T-cell (primary cell): ENCODE measurements around the gene TAS2R10. TPM values are rescaled to one million over a fixed set of nuclear protein-coding genes. Genes with fewer than 3 reads are reported as not detected.
"Not testable (repeated sequence)": the region's sequence is repeated elsewhere in the genome, so short reads cannot be mapped to it uniquely, and the experiment has no call there.

Experiments
- ATAC-seq, 4 experiments: fragments of 200-7000 bp in 3 of 4; fragments of 150-1000 bp in 1 of 4; cut with Tn5 transposase; replicated peaks in 1 of 4; 1 replicate in 3 of 4; 2 replicates in 1 of 4; pipeline ENCODE4 v1.10.0; 2021; ENCODE audit warnings: moderate library complexity in 3 of 4, mild to moderate bottlenecking in 2 of 4, moderate number of reproducible peaks in 1 of 4
- CTCF ChIA-PET, 2 donors: fragments of 300-600 bp; sonication (Branson Sonifier 250); formaldehyde crosslinking; loops; one replicate each; lab custom pipeline; 2022; ENCODE audit warnings: antibody characterized with exemption in 2 of 2; lab: Charles Lee
- POLR2A ChIA-PET, 2 donors: fragments of 300-600 bp; sonication (Branson Sonifier 250); formaldehyde crosslinking; loops; one replicate each; lab custom pipeline; 2022; ENCODE audit warnings: antibody characterized with exemption in 2 of 2; lab: Charles Lee
- DNase-seq, 35 experiments: peaks; one replicate each; pipeline versions ENCODE4 v3.0.0 to v3.0.0-alpha.2; 2013 to 2023
- H3K27ac ChIP-seq: one replicate; pipeline ENCODE4 v1.5.1; 2013; ENCODE audit warnings: low read length
- H3K27me3 ChIP-seq, 2 experiments: replicated peaks in 1 of 2; 1 replicate in 1 of 2; 2 replicates in 1 of 2; pipeline versions ENCODE4 v1.6.1 to v1.7.0; 2013; ENCODE audit warnings: low read length in 1 of 2, mixed read lengths in 1 of 2; ENCODE audit not compliant: control insufficient read depth in 2 of 2, insufficient read depth in 2 of 2; ENCODE audit errors: extremely low read depth in 1 of 2
- H3K36me3 ChIP-seq, 2 donors: 1 replicate in 1 of 2; 2 replicates in 1 of 2; pipeline versions ENCODE4 v1.6.1 to v1.7.0; 2013; ENCODE audit warnings: low read length in 1 of 2; ENCODE audit not compliant: control insufficient read depth in 2 of 2, insufficient read depth in 1 of 2; ENCODE audit errors: extremely low read depth in 1 of 2
- H3K4me1 ChIP-seq, 2 experiments: 1 replicate in 1 of 2; 2 replicates in 1 of 2; pipeline versions ENCODE4 v1.6.1 to v1.7.0; 2013; ENCODE audit warnings: low read length in 2 of 2, mixed read lengths in 1 of 2; ENCODE audit not compliant: insufficient read depth in 2 of 2, control insufficient read depth in 1 of 2; ENCODE audit errors: extremely low read depth in 1 of 2
- H3K4me3 ChIP-seq, 2 donors: 1 replicate in 1 of 2; 2 replicates in 1 of 2; pipeline versions ENCODE4 v1.5.1 to v1.7.0; 2013; ENCODE audit warnings: mild to moderate bottlenecking in 2 of 2, low read length in 1 of 2, moderate library complexity in 1 of 2; ENCODE audit not compliant: control insufficient read depth in 1 of 2; ENCODE audit errors: extremely low read depth in 1 of 2
- H3K9me3 ChIP-seq: 2 replicates; pipeline ENCODE4 v1.7.0; 2013
- H3K27ac Mint-ChIP-seq, 2 donors: one replicate each; pipeline ENCODE4 v1.8.0; 2020 to 2021; ENCODE audit warnings: mild to moderate bottlenecking in 2 of 2, mixed read lengths in 2 of 2
- H3K27me3 Mint-ChIP-seq, 2 donors: one replicate each; pipeline ENCODE4 v1.8.0; 2021 to 2022; ENCODE audit warnings: mixed read lengths in 2 of 2
- H3K36me3 Mint-ChIP-seq: one replicate; pipeline ENCODE4 v1.8.0; 2021; ENCODE audit warnings: mixed read lengths
- H3K4me1 Mint-ChIP-seq, 3 donors: one replicate each; pipeline ENCODE4 v1.8.0; 2020 to 2022; ENCODE audit warnings: mixed read lengths in 3 of 3, mild to moderate bottlenecking in 1 of 3
- H3K4me3 Mint-ChIP-seq, 3 donors: one replicate each; pipeline ENCODE4 v1.8.0; 2020 to 2022; ENCODE audit warnings: mild to moderate bottlenecking in 3 of 3, mixed read lengths in 3 of 3, moderate library complexity in 3 of 3
- H3K9me3 Mint-ChIP-seq, 3 donors: one replicate each; pipeline ENCODE4 v1.8.0; 2020 to 2022; ENCODE audit warnings: mixed read lengths in 3 of 3
- WGBS: methylation state at CpG from one replicate; pipeline ENCODE4 v1.1.5; 2013; ENCODE audit warnings: missing lambda C conversion rate; ENCODE audit not compliant: insufficient coverage; 5-methylcytosine and 5-hydroxymethylcytosine counted together
- total RNA-seq, 35 experiments: library from RNA in 6 of 35; stranded (reverse) in 6 of 35; fragments of 120-200 nt in 1 of 35; gene quantifications; one replicate each; pipeline versions ENCODE4 v1.2.1 to v1.2.4 and lab custom pipeline; 2013 to 2026

TAS2R10 gene
- total RNA-seq, 5 donors from 2014 or later (not counting 1 experiment from before 2014, with no cell fraction given): 0.33 to 1.3 (median 1.2) TPM; not detected in 2

- H3K27ac Mint-ChIP-seq: no peak overlapping the region
- Histone ChIP-seq H3K36me3 (no peaks in the 10 kb centered on the region), H3K4me3 (no peak overlapping the region), H3K9me3 (no peaks in the 10 kb centered on the region), H3K4me1 (no peaks in the 10 kb centered on the region), H3K27me3 (peaks cover 0 to 3% of the 10 kb centered on the region in 2 experiments), H3K27ac (no peak overlapping the region)
- CTCF ChIA-PET: interaction anchor here in 1 of 2 donors (0.5 kb wide), 1 partner anchor 1935 kb away, joined by 3 read pairs; no protein-coding TSS in a partner anchor
- no peak for DNase-seq
- no peaks in the 10 kb centered on the region for H3K4me1 Mint-ChIP-seq
- POLR2A ChIA-PET: no interaction called here
- peaks cover 30 to 40% of the 10 kb centered on the region in 2 donors for H3K27me3 Mint-ChIP-seq
- ATAC-seq: no peak
- H3K36me3 Mint-ChIP-seq: no peaks in the 10 kb centered on the region
- no peaks in the 10 kb centered on the region for H3K9me3 Mint-ChIP-seq
- no peak overlapping the region for H3K4me3 Mint-ChIP-seq
- 60% methylated on average over 1 of the region's 5 CpGs for WGBS
Measured at GRCh38 chr12:10801741-10802140, 24.4 kb downstream of the TAS2R10 start.

GRCh38 chr12:10794222-10794621 lies 31.9 kb downstream of the TAS2R10 start:
- no peak overlapping the region for H3K27ac ChIP-seq
- CTCF ChIA-PET: no interaction called here
- no CpG with 5 or more reads among the region's 2 CpGs for WGBS

GRCh38 chr12:10791769-10792168 lies 34.4 kb downstream of the TAS2R10 start:
- H3K9me3 ChIP-seq, H3K27ac Mint-ChIP-seq, CTCF ChIA-PET, H3K27me3 Mint-ChIP-seq, H3K36me3 Mint-ChIP-seq, POLR2A ChIA-PET, H3K4me1 Mint-ChIP-seq, DNase-seq, H3K27me3 ChIP-seq, H3K27ac ChIP-seq, H3K4me3 Mint-ChIP-seq, H3K4me1 ChIP-seq, ATAC-seq, H3K9me3 Mint-ChIP-seq, H3K36me3 ChIP-seq, H3K4me3 ChIP-seq: not testable (repeated sequence)
- 97% methylated on average over 4 of the region's 4 CpGs for WGBS

More at GRCh38 chr12:10794222-10794621, 31.9 kb downstream of the TAS2R10 start:
- H3K4me1 ChIP-seq: no peaks in the 10 kb centered on the region
- H3K27me3 Mint-ChIP-seq: peaks cover 7% of the 10 kb centered on the region in 2 donors
- ATAC-seq (no peak), DNase-seq (no peak)
- H3K4me3 Mint-ChIP-seq: no peak overlapping the region
- H3K4me3 ChIP-seq: no peak overlapping the region
- H3K27me3 ChIP-seq: peaks cover 0 to 5% of the 10 kb centered on the region in 2 experiments
- H3K4me1 Mint-ChIP-seq: no peaks in the 10 kb centered on the region
- no peaks in the 10 kb centered on the region for H3K9me3 ChIP-seq
- no peaks in the 10 kb centered on the region for H3K36me3 Mint-ChIP-seq
- no peaks in the 10 kb centered on the region for H3K36me3 ChIP-seq
- H3K27ac Mint-ChIP-seq: no peak overlapping the region
- peaks cover 0 to 7% (median 0%) of the 10 kb centered on the region in 3 donors for H3K9me3 Mint-ChIP-seq
- POLR2A ChIA-PET: no interaction called here

GRCh38 chr12:10783252-10783651 lies 42.9 kb downstream of the TAS2R10 start:
- Histone ChIP-seq H3K4me3 (no peak overlapping the region), H3K4me1 (no peaks in the 10 kb centered on the region), H3K27me3 (peaks cover 0 to 5% of the 10 kb centered on the region in 2 experiments), H3K27ac (no peak overlapping the region), H3K36me3 (no peaks in the 10 kb centered on the region), H3K9me3 (no peaks in the 10 kb centered on the region)
- no peaks in the 10 kb centered on the region for H3K9me3 Mint-ChIP-seq
- ATAC-seq (no peak), DNase-seq (no peak)
- H3K36me3 Mint-ChIP-seq: no peaks in the 10 kb centered on the region
- H3K4me3 Mint-ChIP-seq: no peak overlapping the region
- WGBS: 33% methylated on average over 1 of the region's 5 CpGs
- no peaks in the 10 kb centered on the region for H3K4me1 Mint-ChIP-seq
- H3K27ac Mint-ChIP-seq: no peak overlapping the region
- ChIA-PET POLR2A (no interaction called here), CTCF (no interaction called here)
- H3K27me3 Mint-ChIP-seq: peaks cover 3 to 4% of the 10 kb centered on the region in 2 donors

GRCh38 chr12:10779103-10779502 lies 47.1 kb downstream of the TAS2R10 start:
- Histone ChIP-seq H3K4me3 (no peak overlapping the region), H3K27ac (no peak overlapping the region), H3K4me1 (no peaks in the 10 kb centered on the region), H3K36me3 (no peaks in the 10 kb centered on the region), H3K9me3 (no peaks in the 10 kb centered on the region), H3K27me3 (peaks cover 0 to 8% of the 10 kb centered on the region in 2 experiments)
- 79% methylated on average over 2 of the region's 2 CpGs for WGBS
- Mint-ChIP-seq H3K27ac (no peak overlapping the region), H3K4me1 (no peaks in the 10 kb centered on the region), H3K9me3 (no peaks in the 10 kb centered on the region), H3K4me3 (no peak overlapping the region), H3K27me3 (peaks cover 8 to 9% of the 10 kb centered on the region in 2 donors), H3K36me3 (no peaks in the 10 kb centered on the region)
- ChIA-PET CTCF (interaction anchor here (0.6 to 1.0 kb wide), 2 partner anchors 8 to 1382 kb away, joined by 3 read pairs; no protein-coding TSS in a partner anchor), POLR2A (no interaction called here)
- DNase-seq (no peak), ATAC-seq (no peak)

Other genes starting within 250 kb of the TAS2R10 start
- 10 to 100 TPM; 11.6 to 22.9 (median 20.3) TPM for gene MAGOHB, start 212.7 kb downstream of the TAS2R10 start, total RNA-seq
- 1 to 10 TPM in 1 of 5 donors, under 1 TPM in 4; 0.20 to 1.8 (median 0.39) TPM for gene STYK1, start 152.3 kb downstream of the TAS2R10 start, total RNA-seq
- 100 to 1,000 TPM in 1 of 5 donors, 10 to 100 TPM in 4; 14.8 to 101 (median 44.2) TPM for gene YBX3, start 103.0 kb downstream of the TAS2R10 start, total RNA-seq
- not detected for gene TAS2R7, start 23.7 kb downstream of the TAS2R10 start, total RNA-seq
- gene TAS2R8, start 19.1 kb downstream of the TAS2R10 start, total RNA-seq: not detected
- not detected for gene TAS2R9, start 16.2 kb downstream of the TAS2R10 start, total RNA-seq
- gene PRR4, start 23.1 kb upstream of the TAS2R10 start, total RNA-seq: 1 to 10 TPM in 4 of 5 donors, under 1 TPM in 1; 0.73 to 3.8 (median 2.2) TPM
- gene PRH1, start 57.9 kb upstream of the TAS2R10 start, total RNA-seq: 10 to 100 TPM; 19.2 to 42.4 (median 24.7) TPM
- gene TAS2R13, start 83.2 kb upstream of the TAS2R10 start, total RNA-seq: 1 to 10 TPM in 4 of 5 donors, under 1 TPM in 1; 0.79 to 1.5 (median 1.2) TPM
- not detected for gene PRH2, start 102.9 kb upstream of the TAS2R10 start, total RNA-seq
- 1 to 10 TPM; 2.4 to 3.5 (median 2.7) TPM for gene TAS2R14, start 112.9 kb upstream of the TAS2R10 start, total RNA-seq
- 1 to 10 TPM in 4 of 5 donors, under 1 TPM in 1; 0.61 to 2.2 (median 1.5) TPM for gene TAS2R50, start 160.6 kb upstream of the TAS2R10 start, total RNA-seq
- gene TAS2R20, start 171.9 kb upstream of the TAS2R10 start, total RNA-seq: 1 to 10 TPM; 1.7 to 3.0 (median 2.6) TPM
- gene TAS2R19, start 196.3 kb upstream of the TAS2R10 start, total RNA-seq: 1 to 10 TPM; 1.4 to 6.7 (median 2.4) TPM
- gene TAS2R31, start 205.0 kb upstream of the TAS2R10 start, total RNA-seq: 1 to 10 TPM; 2.4 to 4.3 (median 3.6) TPM
- 1 to 10 TPM in 4 of 5 donors, under 1 TPM in 1; 0.82 to 3.6 (median 1.4) TPM for gene TAS2R46, start 235.9 kb upstream of the TAS2R10 start, total RNA-seq